GM23248 (cell line): ENCODE results near the gene HMGB1.

Source experiments
- EZH2 ChIP-seq: fragments of 200-600 bp; sonication (generic); IDR thresholded peaks from 2 replicates; pipeline ENCODE4 v1.6.1; 2018; ENCODE audit warnings: antibody characterized with exemption, mild to moderate bottlenecking; ENCODE audit not compliant: insufficient read depth, poor library complexity, severe bottlenecking
- EZH2phosphoT487 ChIP-seq: fragments of 200-600 bp; sonication (generic); IDR thresholded peaks from 2 replicates; pipeline ENCODE4 v1.6.1; 2018; ENCODE audit warnings: antibody characterized with exemption, moderate library complexity, mild to moderate bottlenecking, low read depth; ENCODE audit not compliant: insufficient read depth

DNA sequence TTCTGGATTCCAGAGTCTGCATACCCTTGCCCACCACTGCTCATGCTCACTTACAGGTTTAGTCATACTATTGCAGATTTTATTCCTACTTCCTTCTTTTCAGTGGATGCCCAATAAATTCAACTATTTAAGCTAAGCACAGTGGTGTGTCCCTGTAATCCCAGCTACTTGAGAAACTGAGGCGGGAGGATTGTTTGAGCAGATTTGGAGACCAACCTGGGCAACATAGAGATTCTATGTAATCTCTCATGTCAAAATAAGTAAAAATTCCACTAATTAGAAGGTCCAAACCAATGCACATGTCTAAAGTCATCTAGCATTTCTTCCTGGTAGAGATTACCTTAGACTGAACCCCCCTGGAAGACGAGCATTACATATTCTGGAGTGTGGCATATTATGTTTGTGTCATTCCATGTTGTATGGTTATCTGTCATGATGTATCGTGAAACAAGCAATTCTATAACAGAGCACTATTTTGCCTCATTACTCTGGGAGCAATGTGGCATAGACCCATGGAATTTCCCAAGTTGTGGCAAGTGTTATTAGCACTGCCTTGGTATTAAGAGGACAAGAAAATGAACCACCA lies 8.3 kb downstream of the HMGB1 start:
- TF ChIP-seq EZH2phosphoT487 (no peak), EZH2 (no peak)
